Astrocyte (in vitro differentiated cells and primary cell): Measurements from ENCODE around the gene CPNE2. TPM values are rescaled to one million over a fixed set of nuclear protein-coding genes. Genes with fewer than 3 reads are reported as not detected.

Experiments used
- DNase-seq: peaks from one replicate; pipeline ENCODE4 v3.0.0-alpha.2; 2010; ENCODE audit warnings: low read depth
- FAIRE-seq: peaks from 2 replicates; lab custom pipeline; 2011; peaks lifted over from hg19 to GRCh38; lab: Jason Lieb, UNC
- H2AFZ ChIP-seq: 2 replicates; pipeline ENCODE4 v1.6.0; 2012; ENCODE audit warnings: low read depth, low read length, inconsistent platforms
- H3K27ac ChIP-seq: 2 replicates; pipeline ENCODE4 v1.5.1; 2011; ENCODE audit warnings: low read depth, low read length, inconsistent platforms
- H3K27me3 ChIP-seq: 2 replicates; pipeline ENCODE4 v1.6.0; 2011; ENCODE audit warnings: low read length, inconsistent platforms; ENCODE audit not compliant: insufficient read depth
- H3K36me3 ChIP-seq: 2 replicates; pipeline ENCODE4 v1.5.1; 2011; ENCODE audit warnings: low read length, inconsistent platforms; ENCODE audit not compliant: insufficient read depth
- H3K4me1 ChIP-seq: 2 replicates; pipeline ENCODE4 v1.5.1; 2011; ENCODE audit warnings: low read length, inconsistent platforms; ENCODE audit not compliant: insufficient read depth
- H3K4me2 ChIP-seq: 2 replicates; pipeline ENCODE4 v1.6.0; 2012; ENCODE audit warnings: low read length, inconsistent platforms
- H3K4me3 ChIP-seq: 2 replicates; pipeline ENCODE4 v1.5.1; 2011; ENCODE audit warnings: low read depth, mild to moderate bottlenecking, low read length, inconsistent platforms; ENCODE audit not compliant: insufficient read depth
- H3K79me2 ChIP-seq: 2 replicates; pipeline ENCODE4 v1.6.0; 2012; ENCODE audit warnings: mild to moderate bottlenecking, low read length, inconsistent platforms; ENCODE audit not compliant: insufficient read depth
- H3K9ac ChIP-seq: 2 replicates; pipeline ENCODE4 v1.6.0; 2012; ENCODE audit warnings: mild to moderate bottlenecking, low read length, inconsistent platforms
- H3K9me3 ChIP-seq: 2 replicates; pipeline ENCODE4 v1.5.1; 2012; ENCODE audit warnings: low read depth, mild to moderate bottlenecking, low read length, inconsistent platforms; ENCODE audit not compliant: insufficient read depth
- H4K20me1 ChIP-seq: 2 replicates; pipeline ENCODE4 v1.6.0; 2012; ENCODE audit warnings: low read length, inconsistent platforms; ENCODE audit not compliant: insufficient read depth
- H3K27ac Mint-ChIP-seq: one replicate; pipeline ENCODE4 v1.8.0; 2021; ENCODE audit warnings: mild to moderate bottlenecking, mixed read lengths; ENCODE audit not compliant: unreplicated experiment
- H3K27me3 Mint-ChIP-seq: one replicate; pipeline ENCODE4 v1.8.0; 2021; ENCODE audit warnings: low read depth, mixed read lengths; ENCODE audit not compliant: unreplicated experiment
- H3K36me3 Mint-ChIP-seq: one replicate; pipeline ENCODE4 v1.8.0; 2021; ENCODE audit warnings: low read depth, mixed read lengths; ENCODE audit not compliant: unreplicated experiment
- H3K4me1 Mint-ChIP-seq: one replicate; pipeline ENCODE4 v1.8.0; 2021; ENCODE audit warnings: low read depth, mixed read lengths; ENCODE audit not compliant: unreplicated experiment
- H3K4me3 Mint-ChIP-seq: one replicate; pipeline ENCODE4 v1.8.0; 2021; ENCODE audit warnings: mild to moderate bottlenecking, moderate library complexity, mixed read lengths; ENCODE audit not compliant: unreplicated experiment
- H3K9me3 Mint-ChIP-seq: one replicate; pipeline ENCODE4 v1.8.0; 2021; ENCODE audit warnings: mild to moderate bottlenecking, mixed read lengths; ENCODE audit not compliant: unreplicated experiment
- CTCF ChIP-seq: IDR thresholded peaks from 2 replicates; pipeline ENCODE4 v1.5.1; 2011; ENCODE audit warnings: low read depth, mild to moderate bottlenecking, inconsistent platforms, low read length, moderate library complexity; ENCODE audit not compliant: insufficient read depth
- EZH2 ChIP-seq: IDR thresholded peaks from 2 replicates; pipeline ENCODE4 v1.6.1; 2012; ENCODE audit warnings: mild to moderate bottlenecking, low read length, inconsistent platforms; ENCODE audit not compliant: insufficient read depth
- total RNA-seq: library from RNA; stranded (reverse); gene quantifications from 2 replicates; pipeline ENCODE4 v1.2.1, GENCODE V29; 2021

Gene CPNE2
- total RNA-seq, 1 donor from 2014 or later: 19.3 TPM

GRCh38 chr16:57089406-57089805 is 3.0 kb upstream of the CPNE2 start:
- TF ChIP-seq EZH2 (no peak), CTCF (no peak)
- Histone ChIP-seq H3K9ac (no peak overlapping the region), H3K4me2 (no peak overlapping the region), H4K20me1 (peaks cover 11% of the 10 kb centered on the region), H3K27me3 (no peaks in the 10 kb centered on the region), H3K9me3 (no peaks in the 10 kb centered on the region), H3K4me1 (peaks cover 17% of the 10 kb centered on the region), H3K36me3 (no peaks in the 10 kb centered on the region), H3K27ac (no peak overlapping the region), H3K4me3 (no peak overlapping the region), H3K79me2 (peaks cover 12% of the 10 kb centered on the region), H2AFZ (no peak overlapping the region)
- DNase-seq (no peak), FAIRE-seq (no peak)
- peaks cover 4% of the 10 kb centered on the region for H3K4me1 Mint-ChIP-seq
- no peak overlapping the region for H3K4me3 Mint-ChIP-seq
- peaks cover 21% of the 10 kb centered on the region for H3K27me3 Mint-ChIP-seq
- H3K27ac Mint-ChIP-seq: no peak overlapping the region
- peaks cover 3% of the 10 kb centered on the region for H3K9me3 Mint-ChIP-seq
- H3K36me3 Mint-ChIP-seq: peaks cover 2% of the 10 kb centered on the region

- no peak for TF ChIP-seq EZH2
- TF ChIP-seq CTCF: no peak
- H3K4me1 ChIP-seq: peaks cover 17% of the 10 kb centered on the region
- peaks cover 3% of the 10 kb centered on the region for H3K9me3 Mint-ChIP-seq
- H3K36me3 ChIP-seq: no peaks in the 10 kb centered on the region
- peak overlapping the region; percentile 96 for H2AFZ ChIP-seq
- peak overlapping the region; percentile 50 for H3K27ac Mint-ChIP-seq
- H4K20me1 ChIP-seq: peaks cover 26% of the 10 kb centered on the region
- H3K27me3 Mint-ChIP-seq: peaks cover 21% of the 10 kb centered on the region
- H3K27ac ChIP-seq: no peak overlapping the region
- peaks cover 2% of the 10 kb centered on the region for H3K36me3 Mint-ChIP-seq
- H3K4me3 ChIP-seq: peak overlapping the region; percentile 64
- FAIRE-seq (no peak), DNase-seq (peak; percentile 35)
- H3K79me2 ChIP-seq: peaks cover 12% of the 10 kb centered on the region
- H3K9ac ChIP-seq: peak overlapping the region; percentile 79
- H3K4me1 Mint-ChIP-seq: peaks cover 4% of the 10 kb centered on the region
- H3K4me2 ChIP-seq: peak overlapping the region; percentile 86
- H3K4me3 Mint-ChIP-seq: peak overlapping the region; percentile 75
- no peaks in the 10 kb centered on the region for H3K9me3 ChIP-seq
- no peaks in the 10 kb centered on the region for H3K27me3 ChIP-seq
These were observed 996 bp upstream of the CPNE2 start for GRCh38 chr16:57091200-57091974.
